GM19372 (cell line): ENCODE measurements around the gene C14orf132.
A peak's percentile ranks its signal among the peaks of the same experiment; 100 is the strongest.

Source experiments
- ATAC-seq: cut with Tn5 transposase; IDR thresholded peaks from one replicate; pipeline ENCODE4 v1.9.1; 2021; ENCODE audit warnings: mild to moderate bottlenecking, low read depth, moderate library complexity; ENCODE audit not compliant: unreplicated experiment

Gene C14orf132

GRCh38 chr14:96114002-96114401, 74.8 kb downstream of the C14orf132 start:
- no peak for ATAC-seq

- ATAC-seq: no peak
Measured at GRCh38 chr14:96117101-96117897, 78.1 kb downstream of the C14orf132 start.

- no peak for ATAC-seq
Measured at GRCh38 chr14:96117960-96118359, 78.8 kb downstream of the C14orf132 start.

- no peak for ATAC-seq
Measured at GRCh38 chr14:96118391-96118790, 79.2 kb downstream of the C14orf132 start.

GRCh38 chr14:96119947-96120346, 80.8 kb downstream of the C14orf132 start:
- ATAC-seq: no peak

GRCh38 chr14:96120392-96120791, 81.2 kb downstream of the C14orf132 start:
- ATAC-seq: no peak

GRCh38 chr14:96120941-96121340, 81.8 kb downstream of the C14orf132 start:
- no peak for ATAC-seq

- ATAC-seq: no peak
Measured at GRCh38 chr14:96121660-96122395, 82.7 kb downstream of the C14orf132 start.

GRCh38 chr14:96122496-96122895, 83.3 kb downstream of the C14orf132 start:
- ATAC-seq: no peak

- ATAC-seq: no peak
Measured at GRCh38 chr14:96125536-96125935, 86.4 kb downstream of the C14orf132 start.

GRCh38 chr14:96126339-96126782, 87.2 kb downstream of the C14orf132 start:
- ATAC-seq: peak; percentile 74

- no peak for ATAC-seq
Measured at GRCh38 chr14:96126783-96127271, 87.7 kb downstream of the C14orf132 start.

- no peak for ATAC-seq
Measured at GRCh38 chr14:96129128-96129736, 90.1 kb downstream of the C14orf132 start.

- no peak for ATAC-seq
Measured at GRCh38 chr14:96130391-96130790, 91.2 kb downstream of the C14orf132 start.

GRCh38 chr14:96130854-96131253, 91.7 kb downstream of the C14orf132 start:
- no peak for ATAC-seq

- no peak for ATAC-seq
Measured at GRCh38 chr14:96131836-96132235, 92.7 kb downstream of the C14orf132 start.

- no peak for ATAC-seq
Measured at GRCh38 chr14:96134508-96134907, 95.3 kb downstream of the C14orf132 start.

GRCh38 chr14:96135285-96135684, 96.1 kb downstream of the C14orf132 start:
- ATAC-seq: no peak

- ATAC-seq: no peak
Measured at GRCh38 chr14:96136371-96137005, 97.3 kb downstream of the C14orf132 start.

- ATAC-seq: no peak
Measured at GRCh38 chr14:96138241-96138640, 99.1 kb downstream of the C14orf132 start.

- no peak for ATAC-seq
Measured at GRCh38 chr14:96139169-96139568, 100.0 kb downstream of the C14orf132 start.
